ENCODE measurements around the gene PLPP6. TPM values are rescaled to one million over a fixed set of nuclear protein-coding genes. Genes with fewer than 3 reads are reported as not detected.
"Not testable (repeated sequence)": the region's sequence is repeated elsewhere in the genome, so short reads cannot be mapped to it uniquely, and the experiment has no call there.

Gene PLPP6
- total RNA-seq, 4 donors from 2014 or later: 8.4 to 15.1 (median 12.8) TPM

DNA sequence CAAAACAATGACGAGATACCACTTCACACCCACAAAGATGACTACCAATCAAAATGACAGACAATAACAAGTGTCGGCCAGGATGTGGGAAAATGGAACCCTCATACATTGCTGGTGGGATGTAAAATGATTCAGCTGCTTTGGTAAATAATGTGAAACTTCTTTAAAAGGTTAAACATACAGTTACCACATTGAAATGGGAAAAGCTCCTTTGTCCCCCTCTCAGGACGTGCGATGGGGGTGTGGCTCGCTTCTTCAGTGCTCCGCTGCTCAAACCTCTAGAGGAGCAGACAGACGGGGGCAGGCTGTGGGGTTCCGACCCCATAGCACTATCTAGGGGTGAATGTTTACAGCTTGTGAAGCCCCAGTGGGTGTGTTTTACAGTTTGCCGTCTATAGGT is 8.0 kb upstream of the PLPP6 start:
- no peaks in the 10 kb centered on the region for H3K36me3 ChIP-seq
- no peak overlapping the region for H3K4me3 ChIP-seq
- TF ChIP-seq EP300 (IDR thresholded peaks at IDR 0.05) (no peak), POLR2A (IDR thresholded peaks at IDR 0.05) (no peak), POLR2AphosphoS5 (IDR thresholded peaks at IDR 0.05) (no peak)
- TF ChIP-seq, protein P1, sequence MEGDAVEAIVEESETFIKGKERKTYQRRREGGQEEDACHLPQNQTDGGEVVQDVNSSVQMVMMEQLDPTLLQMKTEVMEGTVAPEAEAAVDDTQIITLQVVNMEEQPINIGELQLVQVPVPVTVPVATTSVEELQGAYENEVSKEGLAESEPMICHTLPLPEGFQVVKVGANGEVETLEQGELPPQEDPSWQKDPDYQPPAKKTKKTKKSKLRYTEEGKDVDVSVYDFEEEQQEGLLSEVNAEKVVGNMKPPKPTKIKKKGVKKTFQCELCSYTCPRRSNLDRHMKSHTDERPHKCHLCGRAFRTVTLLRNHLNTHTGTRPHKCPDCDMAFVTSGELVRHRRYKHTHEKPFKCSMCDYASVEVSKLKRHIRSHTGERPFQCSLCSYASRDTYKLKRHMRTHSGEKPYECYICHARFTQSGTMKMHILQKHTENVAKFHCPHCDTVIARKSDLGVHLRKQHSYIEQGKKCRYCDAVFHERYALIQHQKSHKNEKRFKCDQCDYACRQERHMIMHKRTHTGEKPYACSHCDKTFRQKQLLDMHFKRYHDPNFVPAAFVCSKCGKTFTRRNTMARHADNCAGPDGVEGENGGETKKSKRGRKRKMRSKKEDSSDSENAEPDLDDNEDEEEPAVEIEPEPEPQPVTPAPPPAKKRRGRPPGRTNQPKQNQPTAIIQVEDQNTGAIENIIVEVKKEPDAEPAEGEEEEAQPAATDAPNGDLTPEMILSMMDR (IDR thresholded peaks at IDR 0.05): no peak
- H3K4me1 ChIP-seq: no peaks in the 10 kb centered on the region
- H3K27ac ChIP-seq: no peak overlapping the region
- H3K9me3 ChIP-seq: no peaks in the 10 kb centered on the region
- DNase-seq (ENCODE audit: low spot score in 2 of 2): no peak
- 91% methylated on average over 9 of the region's 9 CpGs for WGBS
- H3K27me3 ChIP-seq: no peaks in the 10 kb centered on the region

DNA sequence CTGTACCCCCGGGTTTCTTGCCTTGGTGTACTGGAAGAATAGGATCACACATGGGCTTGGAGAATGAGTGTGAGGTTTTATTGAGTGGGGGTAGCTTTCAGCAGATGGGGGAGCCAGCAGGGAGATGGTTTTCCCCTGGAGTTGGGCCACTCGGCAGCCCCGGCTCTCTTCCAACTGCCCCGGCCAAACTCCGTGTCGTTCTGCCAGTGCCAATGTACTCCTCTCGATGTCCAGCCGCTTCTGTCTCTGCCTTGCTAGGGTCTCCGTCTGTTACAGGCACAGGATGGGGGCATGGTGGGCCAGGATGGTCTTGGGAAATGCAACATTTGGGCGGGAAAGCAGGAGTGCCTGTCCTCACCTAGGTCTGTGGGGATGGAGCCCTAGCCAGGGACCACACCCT is 7.6 kb upstream of the PLPP6 start:
- no peak overlapping the region for H3K27ac ChIP-seq
- 86% methylated on average over 10 of the region's 10 CpGs for WGBS
- H3K4me1 ChIP-seq: no peaks in the 10 kb centered on the region

DNA sequence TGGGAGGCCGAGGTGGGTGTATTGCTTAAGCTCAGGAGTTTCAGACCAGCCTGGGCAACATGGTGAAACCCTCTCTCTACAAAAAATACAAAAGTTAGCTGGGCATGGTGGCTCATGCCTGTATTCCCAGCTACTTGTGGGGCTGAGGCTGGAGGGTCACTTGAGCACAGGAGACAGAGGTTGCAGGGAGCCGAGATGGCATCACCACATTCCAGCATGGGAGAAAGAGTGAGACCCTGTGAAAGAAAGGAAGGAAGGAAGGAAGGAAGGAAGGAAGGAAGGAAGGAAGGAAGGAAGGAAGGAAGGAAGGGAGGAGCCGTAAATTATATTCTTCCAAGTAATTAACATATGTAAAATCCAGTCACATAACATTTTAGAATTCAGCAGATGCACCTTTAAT is 5.9 kb upstream of the PLPP6 start:
- not testable (repeated sequence) for H3K4me1 ChIP-seq; H3K36me3 ChIP-seq; H3K9me3 ChIP-seq; DNase-seq (ENCODE audit: low spot score in 2 of 2); H3K27me3 ChIP-seq; H3K4me3 ChIP-seq; H3K27ac ChIP-seq
- WGBS: 86% methylated on average over 3 of the region's 3 CpGs

More for the DNA sequence above, 7.6 kb upstream of the PLPP6 start:
- Histone ChIP-seq H3K9me3 (no peaks in the 10 kb centered on the region), H3K4me3 (no peak overlapping the region), H3K36me3 (no peaks in the 10 kb centered on the region), H3K27me3 (no peaks in the 10 kb centered on the region)
- TF ChIP-seq POLR2AphosphoS5 (IDR thresholded peaks at IDR 0.05): no peak
- TF ChIP-seq POLR2A (IDR thresholded peaks at IDR 0.05): no peak
- DNase-seq (ENCODE audit: low spot score in 2 of 2): no peak

DNA sequence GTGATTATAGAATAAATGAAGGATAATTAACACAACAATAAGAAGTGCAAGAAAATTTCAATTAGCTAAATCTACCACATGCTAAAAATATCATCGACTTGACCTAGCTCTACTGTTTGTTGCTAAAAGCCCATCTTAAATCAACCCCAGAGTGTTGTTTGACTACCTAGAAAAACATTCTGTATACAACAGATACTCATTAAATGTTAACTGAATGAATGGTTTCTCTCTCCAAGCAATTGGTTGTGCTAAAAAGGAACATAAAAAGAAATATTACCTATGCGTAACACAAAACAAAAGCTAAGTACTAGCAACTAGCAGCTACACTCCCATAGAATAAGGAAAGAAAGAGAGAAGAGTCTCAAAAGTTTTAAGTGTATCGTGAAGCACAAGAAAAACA is 5.5 kb upstream of the PLPP6 start:
- no peaks in the 10 kb centered on the region for H3K36me3 ChIP-seq
- H3K27ac ChIP-seq: no peak overlapping the region
- H3K4me1 ChIP-seq: peaks cover 3% of the 10 kb centered on the region
- H3K9me3 ChIP-seq: no peaks in the 10 kb centered on the region
- DNase-seq (ENCODE audit: low spot score in 2 of 2): no peak
- H3K27me3 ChIP-seq: no peaks in the 10 kb centered on the region
- H3K4me3 ChIP-seq: no peak overlapping the region
- TF ChIP-seq POLR2A (IDR thresholded peaks at IDR 0.05) (no peak), EP300 (IDR thresholded peaks at IDR 0.05) (no peak), POLR2AphosphoS5 (IDR thresholded peaks at IDR 0.05) (no peak)
- TF ChIP-seq, protein P1 (IDR thresholded peaks at IDR 0.05): no peak
- WGBS: 81% methylated on average over 3 of the region's 3 CpGs

DNA sequence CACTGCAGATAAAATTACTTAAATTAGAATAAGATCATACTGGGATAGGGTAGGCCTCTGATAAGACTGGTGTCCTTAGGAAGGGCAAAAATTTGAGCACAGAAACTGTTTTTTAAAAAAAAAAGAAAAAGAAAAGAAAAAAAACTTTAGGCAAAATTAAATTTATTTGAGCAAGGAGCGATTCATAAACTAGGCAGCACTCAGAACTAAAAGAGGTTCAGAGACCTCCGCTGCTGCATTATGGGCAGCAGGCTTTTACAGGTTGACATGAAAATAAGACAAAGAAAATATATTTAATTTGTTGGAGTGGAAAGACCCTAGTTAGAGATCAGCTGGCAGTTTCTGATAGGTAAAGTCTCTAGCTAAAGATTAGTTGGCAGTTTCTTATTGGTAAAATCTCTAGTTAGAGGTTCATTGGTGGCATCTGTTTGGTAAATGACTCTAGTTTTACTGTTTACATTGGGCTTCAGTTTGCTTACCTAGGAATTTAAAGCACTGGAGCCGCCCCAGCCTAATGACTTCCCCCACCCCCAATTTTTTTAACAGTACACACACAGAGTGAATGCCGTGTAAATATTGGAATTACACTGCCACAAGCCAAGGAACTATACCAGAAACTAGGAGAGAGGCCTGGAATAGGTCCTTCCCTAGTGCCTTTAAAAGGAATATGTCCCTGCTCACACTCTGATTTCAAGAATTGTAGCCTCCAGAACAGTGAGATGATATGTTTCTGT is 4.5 kb upstream of the PLPP6 start:
- H3K36me3 ChIP-seq: no peaks in the 10 kb centered on the region
- 95% methylated on average over 4 of the region's 4 CpGs for WGBS
- H3K27me3 ChIP-seq: no peaks in the 10 kb centered on the region
- TF ChIP-seq, protein P1 (IDR thresholded peaks at IDR 0.05): no peak
- no peak for TF ChIP-seq POLR2A (IDR thresholded peaks at IDR 0.05)
- no peak for TF ChIP-seq POLR2AphosphoS5 (IDR thresholded peaks at IDR 0.05)
- TF ChIP-seq EP300 (IDR thresholded peaks at IDR 0.05): no peak
- DNase-seq (ENCODE audit: low spot score in 2 of 2): no peak
- H3K27ac ChIP-seq: no peak overlapping the region
- H3K4me1 ChIP-seq: peaks cover 6% of the 10 kb centered on the region
- H3K4me3 ChIP-seq: no peak overlapping the region
- H3K9me3 ChIP-seq: no peaks in the 10 kb centered on the region

DNA sequence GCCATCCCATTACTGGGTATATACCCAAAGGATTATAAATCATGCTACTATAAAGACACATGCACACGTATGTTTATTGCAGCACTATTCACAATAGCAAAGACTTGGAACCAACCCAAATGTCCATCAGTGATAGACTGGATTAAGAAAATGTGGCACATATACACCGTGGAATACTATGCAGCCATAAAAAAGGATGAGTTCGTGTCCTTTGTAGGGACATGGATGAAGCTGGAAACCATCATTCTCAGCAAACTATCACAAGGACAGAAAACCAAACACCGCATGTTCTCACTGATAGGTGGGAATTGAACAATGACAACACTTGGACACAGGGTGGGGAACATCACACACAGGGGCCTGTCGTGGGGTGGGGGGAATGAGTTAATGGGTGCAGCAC is 1.4 kb upstream of the PLPP6 start:
- 92% methylated on average over 5 of the region's 5 CpGs for WGBS
- not testable (repeated sequence) for H3K27me3 ChIP-seq; H3K27ac ChIP-seq; H3K4me3 ChIP-seq; H3K36me3 ChIP-seq; H3K9me3 ChIP-seq; DNase-seq (ENCODE audit: low spot score in 2 of 2)
- peaks cover 36% of the 10 kb centered on the region for H3K4me1 ChIP-seq

DNA sequence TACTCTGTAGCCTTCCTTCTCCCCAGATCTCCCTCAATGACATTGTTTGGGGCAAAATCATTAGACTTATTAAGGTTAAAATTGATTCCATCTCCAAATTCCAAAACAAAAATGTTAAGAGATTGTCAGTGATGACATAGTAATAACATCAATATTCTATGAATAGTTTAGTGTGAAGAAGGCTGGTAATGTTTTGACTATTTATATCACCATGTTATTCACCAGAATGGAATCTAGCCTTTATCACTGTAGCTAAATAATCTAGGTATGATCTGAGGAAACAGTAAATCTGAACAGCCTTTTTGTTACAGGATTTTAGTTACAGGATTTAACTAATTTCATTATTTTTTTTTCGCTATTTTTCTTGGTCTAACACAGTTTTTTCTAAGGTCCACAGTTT is 929 bp upstream of the PLPP6 start:
- Histone ChIP-seq H3K9me3 (no peaks in the 10 kb centered on the region), H3K36me3 (no peaks in the 10 kb centered on the region), H3K4me3 (no peak overlapping the region), H3K27ac (no peak overlapping the region), H3K27me3 (no peaks in the 10 kb centered on the region), H3K4me1 (peaks cover 40% of the 10 kb centered on the region)
- WGBS: 85% methylated on average over 1 of the region's 1 CpG
- DNase-seq (ENCODE audit: low spot score in 2 of 2): no peak
- TF ChIP-seq EP300 (IDR thresholded peaks at IDR 0.05) (no peak), POLR2AphosphoS5 (IDR thresholded peaks at IDR 0.05) (no peak), POLR2A (IDR thresholded peaks at IDR 0.05) (no peak)
- TF ChIP-seq, protein P1 (IDR thresholded peaks at IDR 0.05): no peak

Measured in suprapubic skin (tissue), 4 donors.